T-cell (primary cell): ENCODE measurements around the gene TMEM59L. TPM values are rescaled to one million over a fixed set of nuclear protein-coding genes. Genes with fewer than 3 reads are reported as not detected.

Experiments used
- ATAC-seq, 4 experiments: fragments of 200-7000 bp in 3 of 4; fragments of 150-1000 bp in 1 of 4; cut with Tn5 transposase; replicated peaks in 1 of 4; 1 replicate in 3 of 4; 2 replicates in 1 of 4; pipeline ENCODE4 v1.10.0; 2021; ENCODE audit warnings: moderate library complexity in 3 of 4, mild to moderate bottlenecking in 2 of 4, moderate number of reproducible peaks in 1 of 4
- CTCF ChIA-PET, 2 donors: fragments of 300-600 bp; sonication (Branson Sonifier 250); formaldehyde crosslinking; loops; one replicate each; lab custom pipeline; 2022; ENCODE audit warnings: antibody characterized with exemption in 2 of 2; lab: Charles Lee
- POLR2A ChIA-PET, 2 donors: fragments of 300-600 bp; sonication (Branson Sonifier 250); formaldehyde crosslinking; loops; one replicate each; lab custom pipeline; 2022; ENCODE audit warnings: antibody characterized with exemption in 2 of 2; lab: Charles Lee
- DNase-seq, 35 experiments: peaks; one replicate each; pipeline versions ENCODE4 v3.0.0 to v3.0.0-alpha.2; 2013 to 2023
- H3K27ac ChIP-seq: one replicate; pipeline ENCODE4 v1.5.1; 2013; ENCODE audit warnings: low read length
- H3K27me3 ChIP-seq, 2 experiments: replicated peaks in 1 of 2; 1 replicate in 1 of 2; 2 replicates in 1 of 2; pipeline versions ENCODE4 v1.6.1 to v1.7.0; 2013; ENCODE audit warnings: low read length in 1 of 2, mixed read lengths in 1 of 2; ENCODE audit not compliant: control insufficient read depth in 2 of 2, insufficient read depth in 2 of 2; ENCODE audit errors: extremely low read depth in 1 of 2
- H3K36me3 ChIP-seq, 2 donors: 1 replicate in 1 of 2; 2 replicates in 1 of 2; pipeline versions ENCODE4 v1.6.1 to v1.7.0; 2013; ENCODE audit warnings: low read length in 1 of 2; ENCODE audit not compliant: control insufficient read depth in 2 of 2, insufficient read depth in 1 of 2; ENCODE audit errors: extremely low read depth in 1 of 2
- H3K4me1 ChIP-seq, 2 experiments: 1 replicate in 1 of 2; 2 replicates in 1 of 2; pipeline versions ENCODE4 v1.6.1 to v1.7.0; 2013; ENCODE audit warnings: low read length in 2 of 2, mixed read lengths in 1 of 2; ENCODE audit not compliant: insufficient read depth in 2 of 2, control insufficient read depth in 1 of 2; ENCODE audit errors: extremely low read depth in 1 of 2
- H3K4me3 ChIP-seq, 2 donors: 1 replicate in 1 of 2; 2 replicates in 1 of 2; pipeline versions ENCODE4 v1.5.1 to v1.7.0; 2013; ENCODE audit warnings: mild to moderate bottlenecking in 2 of 2, low read length in 1 of 2, moderate library complexity in 1 of 2; ENCODE audit not compliant: control insufficient read depth in 1 of 2; ENCODE audit errors: extremely low read depth in 1 of 2
- H3K9me3 ChIP-seq: 2 replicates; pipeline ENCODE4 v1.7.0; 2013
- H3K27ac Mint-ChIP-seq, 2 donors: one replicate each; pipeline ENCODE4 v1.8.0; 2020 to 2021; ENCODE audit warnings: mild to moderate bottlenecking in 2 of 2, mixed read lengths in 2 of 2
- H3K27me3 Mint-ChIP-seq, 2 donors: one replicate each; pipeline ENCODE4 v1.8.0; 2021 to 2022; ENCODE audit warnings: mixed read lengths in 2 of 2
- H3K36me3 Mint-ChIP-seq: one replicate; pipeline ENCODE4 v1.8.0; 2021; ENCODE audit warnings: mixed read lengths
- H3K4me1 Mint-ChIP-seq, 3 donors: one replicate each; pipeline ENCODE4 v1.8.0; 2020 to 2022; ENCODE audit warnings: mixed read lengths in 3 of 3, mild to moderate bottlenecking in 1 of 3
- H3K4me3 Mint-ChIP-seq, 3 donors: one replicate each; pipeline ENCODE4 v1.8.0; 2020 to 2022; ENCODE audit warnings: mild to moderate bottlenecking in 3 of 3, mixed read lengths in 3 of 3, moderate library complexity in 3 of 3
- H3K9me3 Mint-ChIP-seq, 3 donors: one replicate each; pipeline ENCODE4 v1.8.0; 2020 to 2022; ENCODE audit warnings: mixed read lengths in 3 of 3
- WGBS: methylation state at CpG from one replicate; pipeline ENCODE4 v1.1.5; 2013; ENCODE audit warnings: missing lambda C conversion rate; ENCODE audit not compliant: insufficient coverage; 5-methylcytosine and 5-hydroxymethylcytosine counted together
- total RNA-seq, 35 experiments: library from RNA in 6 of 35; stranded (reverse) in 6 of 35; fragments of 120-200 nt in 1 of 35; gene quantifications; one replicate each; pipeline versions ENCODE4 v1.2.1 to v1.2.4 and lab custom pipeline; 2013 to 2026

The TMEM59L gene
- total RNA-seq, 5 donors from 2014 or later (not counting 1 experiment from before 2014, with no cell fraction given): 0.38 to 0.40 TPM; not detected in 3

- peaks cover 32 to 39% (median 33%) of the 10 kb centered on the region in 3 donors for H3K4me1 Mint-ChIP-seq
- DNase-seq: peak in 1 of 35 experiments; percentile 16
Observed at GRCh38 chr19:18636969-18637629, 24.4 kb downstream of the TMEM59L start, which contains the start of gene KLHL26. TSS of gene KLHL26 (plus strand) at chr19:18637028. CDS start at chr19:18637055, 27 bp downstream.

GRCh38 chr19:18637673-18638630 lies 25.3 kb downstream of the TMEM59L start:
- Mint-ChIP-seq H3K36me3 (no peaks in the 10 kb centered on the region), H3K4me3 (peak overlapping the region; percentile 82 to 84 (median 84)), H3K4me1 (peaks cover 32 to 39% (median 33%) of the 10 kb centered on the region in 3 donors), H3K27ac (peak overlapping the region; percentile 75 to 88), H3K27me3 (no peaks in the 10 kb centered on the region), H3K9me3 (no peaks in the 10 kb centered on the region)
- H3K4me3 ChIP-seq: peak overlapping the region; percentile 74 to 90
- DNase-seq: peak in 1 of 35 experiments; percentile 23
- H3K27me3 ChIP-seq: no peaks in the 10 kb centered on the region
- H3K36me3 ChIP-seq: no peaks in the 10 kb centered on the region
- CTCF ChIA-PET: no interaction called here
- H3K4me1 ChIP-seq: peaks cover 0 to 32% of the 10 kb centered on the region in 2 experiments
- ATAC-seq: no peak
- H3K9me3 ChIP-seq: no peaks in the 10 kb centered on the region
- WGBS: 94% methylated on average over 2 of the region's 3 CpGs
- POLR2A ChIA-PET: no interaction called here
- peak overlapping the region; percentile 88 for H3K27ac ChIP-seq

More at GRCh38 chr19:18636969-18637629, 24.4 kb downstream of the TMEM59L start, which contains the start of gene KLHL26:
- H3K27ac Mint-ChIP-seq: peak within 1 kb of the TSS; percentile 75 to 91
- peaks cover 0 to 5% of the 10 kb centered on the region in 2 experiments for H3K27me3 ChIP-seq
- H3K4me1 ChIP-seq: peaks cover 0 to 32% of the 10 kb centered on the region in 2 experiments
- POLR2A ChIA-PET: no interaction called here
- WGBS: 2% methylated on average over 45 of the region's 47 CpGs
- peak within 1 kb of the TSS; percentile 88 for H3K27ac ChIP-seq
- no peaks in the 10 kb centered on the region for H3K36me3 ChIP-seq
- peak within 1 kb of the TSS; percentile 82 to 84 (median 84) for H3K4me3 Mint-ChIP-seq
- no peak for ATAC-seq
- H3K9me3 Mint-ChIP-seq: no peaks in the 10 kb centered on the region
- H3K27me3 Mint-ChIP-seq: no peaks in the 10 kb centered on the region
- no peaks in the 10 kb centered on the region for H3K36me3 Mint-ChIP-seq
- CTCF ChIA-PET: no interaction called here
- peak within 1 kb of the TSS; percentile 74 to 90 for H3K4me3 ChIP-seq
- no peaks in the 10 kb centered on the region for H3K9me3 ChIP-seq

- no peak for DNase-seq
- Histone ChIP-seq H3K27me3 (no peaks in the 10 kb centered on the region), H3K4me1 (peaks cover 0 to 36% of the 10 kb centered on the region in 2 experiments), H3K9me3 (no peaks in the 10 kb centered on the region), H3K27ac (no peak overlapping the region), H3K36me3 (no peaks in the 10 kb centered on the region), H3K4me3 (no peak overlapping the region)
- POLR2A ChIA-PET: no interaction called here
- no peak overlapping the region for H3K4me3 Mint-ChIP-seq
- CTCF ChIA-PET: no interaction called here
- 95% methylated on average over 4 of the region's 8 CpGs for WGBS
- no peaks in the 10 kb centered on the region for H3K36me3 Mint-ChIP-seq
- no peak for ATAC-seq
- no peaks in the 10 kb centered on the region for H3K9me3 Mint-ChIP-seq
- peaks cover 35 to 44% (median 37%) of the 10 kb centered on the region in 3 donors for H3K4me1 Mint-ChIP-seq
- H3K27ac Mint-ChIP-seq: no peak overlapping the region
- no peaks in the 10 kb centered on the region for H3K27me3 Mint-ChIP-seq
Observed at GRCh38 chr19:18639706-18640243, 27.1 kb downstream of the TMEM59L start.

GRCh38 chr19:18644196-18645034 lies 31.7 kb downstream of the TMEM59L start:
- no peaks in the 10 kb centered on the region for H3K27me3 Mint-ChIP-seq
- H3K27ac Mint-ChIP-seq: no peak overlapping the region
- Histone ChIP-seq H3K27me3 (peaks cover 0 to 2% of the 10 kb centered on the region in 2 experiments), H3K4me1 (peaks cover 0 to 19% of the 10 kb centered on the region in 2 experiments), H3K9me3 (no peaks in the 10 kb centered on the region), H3K27ac (no peak overlapping the region), H3K36me3 (no peaks in the 10 kb centered on the region), H3K4me3 (no peak overlapping the region)
- H3K4me1 Mint-ChIP-seq: peaks cover 20 to 34% (median 27%) of the 10 kb centered on the region in 3 donors
- 60% methylated on average over 5 of the region's 15 CpGs for WGBS
- no peak overlapping the region for H3K4me3 Mint-ChIP-seq
- POLR2A ChIA-PET: no interaction called here
- CTCF ChIA-PET: interaction anchor here in 1 of 2 donors (0.7 kb wide), 1 partner anchor 254 kb away, joined by 4 read pairs; no protein-coding TSS in a partner anchor
- H3K9me3 Mint-ChIP-seq: no peaks in the 10 kb centered on the region
- DNase-seq (no peak), ATAC-seq (no peak)
- H3K36me3 Mint-ChIP-seq: no peaks in the 10 kb centered on the region

- Mint-ChIP-seq H3K4me3 (no peak overlapping the region), H3K27ac (no peak overlapping the region), H3K4me1 (peaks cover 19 to 39% (median 28%) of the 10 kb centered on the region in 3 donors), H3K27me3 (no peaks in the 10 kb centered on the region), H3K9me3 (no peaks in the 10 kb centered on the region), H3K36me3 (peaks cover 4% of the 10 kb centered on the region)
- Histone ChIP-seq H3K27me3 (peaks cover 0 to 2% of the 10 kb centered on the region in 2 experiments), H3K9me3 (no peaks in the 10 kb centered on the region), H3K27ac (no peak overlapping the region), H3K4me1 (peaks cover 0 to 21% of the 10 kb centered on the region in 2 experiments), H3K4me3 (no peak overlapping the region), H3K36me3 (peaks cover 0 to 2% of the 10 kb centered on the region in 2 donors)
- no peak for ATAC-seq
- ChIA-PET CTCF (interaction anchor here in 1 of 2 donors (0.7 kb wide), 1 partner anchor 254 kb away, joined by 4 read pairs; no protein-coding TSS in a partner anchor), POLR2A (no interaction called here)
- WGBS: 100% methylated on average over 3 of the region's 13 CpGs
- no peak for DNase-seq
Observed at GRCh38 chr19:18645035-18645511, 32.4 kb downstream of the TMEM59L start.
